Smooth muscle cell (in vitro differentiated cells): ENCODE measurements around the gene RIMS1. TPM values are rescaled to one million over a fixed set of nuclear protein-coding genes. Genes with fewer than 3 reads are reported as not detected.

Experiments
- DNase-seq: peaks from one replicate; lab custom pipeline; 2025; ENCODE audit not compliant: unreplicated experiment; lab: John Stamatoyannopoulos, UW
- H2AFZ ChIP-seq: fragments of 200-600 bp; sonication (generic); 2 replicates; pipeline ENCODE4 v1.6.0; 2016; ENCODE audit warnings: antibody characterized with exemption, low read depth, mild to moderate bottlenecking
- H3F3A ChIP-seq: fragments of 200-600 bp; sonication (generic); 2 replicates; pipeline ENCODE4 v1.6.0; 2017; ENCODE audit warnings: antibody characterized with exemption, low read depth
- H3K27ac ChIP-seq: fragments of 200-600 bp; sonication (generic); 2 replicates; pipeline ENCODE4 v1.5.1; 2016; ENCODE audit warnings: low read depth, mild to moderate bottlenecking
- H3K27me3 ChIP-seq: fragments of 200-600 bp; sonication (generic); 2 replicates; pipeline ENCODE4 v1.6.1; 2016; ENCODE audit warnings: low read depth, mild to moderate bottlenecking
- H3K36me3 ChIP-seq: fragments of 200-600 bp; sonication (generic); 2 replicates; pipeline ENCODE4 v1.5.1; 2016; ENCODE audit warnings: low read depth
- H3K4me1 ChIP-seq: fragments of 200-600 bp; sonication (generic); 2 replicates; pipeline ENCODE4 v1.5.1; 2016; ENCODE audit warnings: low read depth
- H3K4me2 ChIP-seq: fragments of 200-600 bp; sonication (generic); 2 replicates; pipeline ENCODE4 v1.6.0; 2016; ENCODE audit warnings: mild to moderate bottlenecking
- H3K4me3 ChIP-seq: fragments of 200-600 bp; sonication (generic); 2 replicates; pipeline ENCODE4 v1.5.1; 2016; ENCODE audit warnings: mild to moderate bottlenecking
- H3K79me2 ChIP-seq: fragments of 200-600 bp; sonication (generic); 2 replicates; pipeline ENCODE4 v1.6.0; 2016; ENCODE audit warnings: low read depth, mild to moderate bottlenecking
- H3K9ac ChIP-seq: fragments of 200-600 bp; sonication (generic); 2 replicates; pipeline ENCODE4 v1.6.0; 2016; ENCODE audit warnings: low read depth
- H3K9me3 ChIP-seq: fragments of 200-600 bp; sonication (generic); replicated peaks from 2 replicates; pipeline ENCODE4 v1.5.1; 2016; ENCODE audit warnings: low read depth
- H4K20me1 ChIP-seq: fragments of 200-600 bp; sonication (generic); 2 replicates; pipeline ENCODE4 v1.6.0; 2016; ENCODE audit warnings: low read depth
- WGBS: methylation state at CpG from one replicate; pipeline ENCODE4 v1.1.7; 2016; ENCODE audit warnings: low lambda C conversion rate; 5-methylcytosine and 5-hydroxymethylcytosine counted together
- polyA plus RNA-seq: library from polyadenylated mRNA; unstranded; fragments of >200 nt; fragmentation: Nextera tagmentation; extraction: Ambion mirVana; gene quantifications from 2 replicates; pipeline ENCODE4 v1.2.1, GENCODE V29; 2016
- total RNA-seq: library from RNA; depleted of rRNA; stranded (reverse); fragments of >200 nt; gene quantifications from 2 replicates; pipeline ENCODE4 v1.2.3, GENCODE V29; 2014
- TF ChIP-seq, protein P1 (sequence below): fragments of 200-600 bp; sonication (generic); IDR thresholded peaks from 2 replicates; pipeline ENCODE4 v1.5.1; 2017; ENCODE audit warnings: borderline replicate concordance, mild to moderate bottlenecking, antibody characterized with exemption; ENCODE audit not compliant: insufficient read depth, poor library complexity, severe bottlenecking

Gene RIMS1
- total and polyA plus RNA-seq, 2 experiments from 2014 or later: 0.73 to 2.2 TPM

DNA sequence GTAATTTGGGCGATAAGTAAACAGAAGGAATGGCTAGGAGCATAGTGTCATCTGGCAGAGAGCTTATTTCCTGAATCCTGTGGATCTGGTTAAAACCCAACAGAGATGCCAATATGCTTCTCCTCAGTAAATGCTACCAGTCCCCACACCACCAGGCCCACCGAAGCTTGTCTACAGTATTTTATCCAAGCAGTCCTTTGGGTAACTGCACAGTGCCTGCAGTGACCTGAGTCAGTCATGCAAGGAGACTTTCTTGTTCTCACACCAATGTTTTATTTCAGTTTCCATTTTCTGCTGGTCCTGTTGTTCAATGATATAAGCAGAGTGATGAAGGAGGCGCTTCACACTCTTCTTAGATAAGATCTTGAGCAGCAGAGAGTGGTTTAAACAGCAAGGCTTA, 326.3 kb downstream of the RIMS1 start:
- no peak for DNase-seq
- Histone ChIP-seq H3K4me2 (no peak overlapping the region), H3K27me3 (no peaks in the 10 kb centered on the region), H4K20me1 (no peaks in the 10 kb centered on the region), H3K36me3 (no peaks in the 10 kb centered on the region), H3K4me1 (no peaks in the 10 kb centered on the region), H3K9me3 (no peaks in the 10 kb centered on the region), H3K27ac (no peak overlapping the region), H3F3A (no peaks in the 10 kb centered on the region), H2AFZ (no peak overlapping the region), H3K4me3 (no peak overlapping the region), H3K9ac (no peak overlapping the region), H3K79me2 (no peaks in the 10 kb centered on the region)
- WGBS: 84% methylated on average over 3 of the region's 3 CpGs
- TF ChIP-seq, protein P1, sequence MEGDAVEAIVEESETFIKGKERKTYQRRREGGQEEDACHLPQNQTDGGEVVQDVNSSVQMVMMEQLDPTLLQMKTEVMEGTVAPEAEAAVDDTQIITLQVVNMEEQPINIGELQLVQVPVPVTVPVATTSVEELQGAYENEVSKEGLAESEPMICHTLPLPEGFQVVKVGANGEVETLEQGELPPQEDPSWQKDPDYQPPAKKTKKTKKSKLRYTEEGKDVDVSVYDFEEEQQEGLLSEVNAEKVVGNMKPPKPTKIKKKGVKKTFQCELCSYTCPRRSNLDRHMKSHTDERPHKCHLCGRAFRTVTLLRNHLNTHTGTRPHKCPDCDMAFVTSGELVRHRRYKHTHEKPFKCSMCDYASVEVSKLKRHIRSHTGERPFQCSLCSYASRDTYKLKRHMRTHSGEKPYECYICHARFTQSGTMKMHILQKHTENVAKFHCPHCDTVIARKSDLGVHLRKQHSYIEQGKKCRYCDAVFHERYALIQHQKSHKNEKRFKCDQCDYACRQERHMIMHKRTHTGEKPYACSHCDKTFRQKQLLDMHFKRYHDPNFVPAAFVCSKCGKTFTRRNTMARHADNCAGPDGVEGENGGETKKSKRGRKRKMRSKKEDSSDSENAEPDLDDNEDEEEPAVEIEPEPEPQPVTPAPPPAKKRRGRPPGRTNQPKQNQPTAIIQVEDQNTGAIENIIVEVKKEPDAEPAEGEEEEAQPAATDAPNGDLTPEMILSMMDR: no peak

DNA sequence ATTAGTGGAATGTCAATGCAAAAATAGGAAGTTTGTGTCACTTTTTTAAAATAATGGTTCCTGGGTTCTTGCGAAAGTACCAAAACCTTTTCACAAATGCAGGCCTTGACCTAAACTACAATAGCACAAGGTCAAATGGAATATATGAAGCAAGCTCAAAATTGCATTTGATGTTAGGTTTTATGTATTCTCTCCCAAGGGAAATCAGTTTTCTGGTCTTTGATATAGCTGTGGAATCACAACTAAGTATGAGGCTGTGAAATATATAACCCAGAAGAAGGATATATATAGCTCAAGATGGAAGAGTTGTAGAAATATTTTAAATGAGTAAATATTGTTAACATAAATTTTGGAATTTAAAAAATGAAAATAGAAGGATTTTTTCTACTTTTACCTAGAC, 327.3 kb downstream of the RIMS1 start:
- H2AFZ ChIP-seq: no peak overlapping the region
- no peak overlapping the region for H3K4me3 ChIP-seq
- no peak for DNase-seq
- TF ChIP-seq, protein P1: no peak
- H3K9me3 ChIP-seq: no peaks in the 10 kb centered on the region
- H3K36me3 ChIP-seq: no peaks in the 10 kb centered on the region
- no peaks in the 10 kb centered on the region for H3F3A ChIP-seq
- 96% methylated on average over 1 of the region's 1 CpG for WGBS
- H4K20me1 ChIP-seq: no peaks in the 10 kb centered on the region
- no peak overlapping the region for H3K9ac ChIP-seq
- H3K4me2 ChIP-seq: no peak overlapping the region
- no peaks in the 10 kb centered on the region for H3K79me2 ChIP-seq
- H3K27ac ChIP-seq: no peak overlapping the region
- H3K27me3 ChIP-seq: no peaks in the 10 kb centered on the region
- no peaks in the 10 kb centered on the region for H3K4me1 ChIP-seq

DNA sequence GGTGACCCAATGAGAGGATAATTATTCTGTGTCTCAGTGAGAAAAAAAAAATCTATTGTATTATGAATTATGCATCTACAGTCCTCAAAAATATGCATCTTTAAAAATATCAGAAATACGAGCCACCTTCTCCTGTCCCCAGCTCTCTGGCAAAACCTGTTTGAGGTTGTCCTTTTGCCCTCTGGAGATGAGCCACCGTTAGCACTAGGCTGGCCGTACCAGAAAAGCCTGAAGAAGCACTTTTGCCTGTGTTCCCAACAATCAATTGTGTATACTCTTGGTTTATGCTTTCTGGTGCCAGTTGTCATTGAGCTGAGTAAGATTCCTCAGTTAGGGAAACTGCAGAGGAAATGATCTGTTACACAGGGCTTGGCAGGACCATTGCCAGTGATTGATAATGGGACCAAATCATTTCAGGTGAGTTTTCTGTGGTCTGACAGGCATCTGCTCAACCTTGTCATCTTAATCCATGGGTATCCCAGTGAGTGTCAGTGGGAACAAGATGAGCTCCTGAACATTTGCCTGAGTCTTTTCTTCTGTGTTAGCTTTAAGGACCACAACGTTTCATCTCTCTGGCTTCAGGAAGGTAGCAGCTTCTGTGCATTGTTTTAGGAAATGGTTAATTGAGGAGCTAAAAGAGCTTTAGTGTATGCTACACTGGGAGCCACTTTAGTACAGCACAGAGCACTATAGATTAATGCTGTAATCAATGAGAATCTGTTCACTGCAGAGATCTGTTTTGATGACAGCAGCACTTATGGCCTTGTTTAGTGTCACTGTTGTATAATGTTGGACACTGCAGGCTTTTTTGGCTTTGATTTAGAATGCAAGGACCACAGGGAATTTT, 330.1 kb downstream of the RIMS1 start:
- Histone ChIP-seq H3K27me3 (no peaks in the 10 kb centered on the region), H3K4me3 (no peak overlapping the region), H3K79me2 (no peaks in the 10 kb centered on the region), H3K4me1 (no peaks in the 10 kb centered on the region), H3K9ac (no peak overlapping the region), H3K36me3 (no peaks in the 10 kb centered on the region), H3K4me2 (no peak overlapping the region), H3F3A (no peaks in the 10 kb centered on the region), H3K27ac (no peak overlapping the region), H3K9me3 (no peaks in the 10 kb centered on the region), H2AFZ (no peak overlapping the region), H4K20me1 (no peaks in the 10 kb centered on the region)
- TF ChIP-seq, protein P1: no peak
- no peak for DNase-seq
- 70% methylated on average over 4 of the region's 4 CpGs for WGBS

DNA sequence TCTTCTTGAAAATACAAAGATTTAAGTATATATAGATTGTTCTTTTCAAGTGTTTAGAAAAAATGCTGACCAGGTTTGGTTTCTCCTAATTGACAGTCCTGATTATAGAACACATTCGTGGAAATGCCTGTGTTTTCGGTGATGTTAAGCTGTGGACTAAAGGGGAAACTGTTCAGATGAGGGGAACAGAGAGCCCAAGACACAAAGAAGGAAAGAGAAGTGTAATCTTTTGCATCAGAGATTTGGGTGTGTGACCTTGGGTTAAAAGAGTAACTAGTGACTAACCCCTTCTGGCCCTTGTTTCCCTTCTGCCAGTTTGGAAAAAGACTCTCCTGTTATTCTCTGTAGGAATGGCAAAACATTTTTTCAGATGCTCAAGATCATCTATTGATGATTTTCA, 331.3 kb downstream of the RIMS1 start:
- Histone ChIP-seq H2AFZ (no peak overlapping the region), H3K27ac (no peak overlapping the region), H3K79me2 (no peaks in the 10 kb centered on the region), H3K9me3 (no peaks in the 10 kb centered on the region), H3K27me3 (no peaks in the 10 kb centered on the region), H3F3A (no peaks in the 10 kb centered on the region), H4K20me1 (no peaks in the 10 kb centered on the region), H3K9ac (no peak overlapping the region), H3K36me3 (no peaks in the 10 kb centered on the region), H3K4me3 (no peak overlapping the region), H3K4me2 (no peak overlapping the region), H3K4me1 (no peaks in the 10 kb centered on the region)
- 99% methylated on average over 2 of the region's 2 CpGs for WGBS
- no peak for DNase-seq
- TF ChIP-seq, protein P1: no peak
